HEK293 (cell line): ENCODE measurements around the gene PNPLA6.

Experiments used
- CTCF ChIA-PET: fragments of 350-600 bp; formaldehyde crosslinking; extraction: SDS; loops from one replicate; lab custom pipeline; 2021; ENCODE audit warnings: antibody characterized with exemption; lab: Yijun Ruan, JAX
- POLR2A ChIA-PET: fragments of 300-600 bp; formaldehyde crosslinking; extraction: SDS; loops from one replicate; lab custom pipeline; 2020; ENCODE audit warnings: antibody characterized with exemption, inconsistent platforms; lab: Yijun Ruan, JAX
- H3K27ac ChIP-seq: fragments of 200-500 bp; sonication (Bioruptor generic); 2 replicates; pipeline ENCODE4 v1.5.1; 2014; ENCODE audit warnings: low read depth, low read length, control low read depth, inconsistent platforms; ENCODE audit errors: extremely low read depth
- H3K36me3 ChIP-seq, 2 experiments: fragments of 200-500 bp in 1 of 2; sonication (Bioruptor generic) in 1 of 2; 1 replicate in 1 of 2; 2 replicates in 1 of 2; pipeline ENCODE4 v1.5.1; 2014 to 2017; ENCODE audit warnings: inconsistent platforms in 2 of 2, low read length in 2 of 2; ENCODE audit not compliant: control insufficient read depth in 2 of 2, insufficient read depth in 1 of 2
- H3K4me1 ChIP-seq: fragments of 200-500 bp; sonication (Bioruptor generic); 2 replicates; pipeline ENCODE4 v1.5.1; 2014; ENCODE audit warnings: mild to moderate bottlenecking, low read length, inconsistent platforms; ENCODE audit not compliant: control insufficient read depth, insufficient read depth
- H3K4me3 ChIP-seq: 2 replicates; pipeline ENCODE4 v1.5.1; 2011; ENCODE audit warnings: low read depth, mild to moderate bottlenecking, control low read depth, low read length, moderate library complexity
- H3K9me3 ChIP-seq: fragments of 200-500 bp; sonication (Bioruptor generic); 2 replicates; pipeline ENCODE4 v1.5.1; 2014; ENCODE audit warnings: low read depth, low read length, inconsistent platforms; ENCODE audit not compliant: control insufficient read depth, insufficient read depth
- FEZF1 ChIP-seq: fragments of 450-650 bp; formaldehyde crosslinking; IDR thresholded peaks from 2 replicates; pipeline ENCODE4 v1.5.1; 2016; ENCODE audit warnings: missing biosample characterization, missing genetic modification characterization
- GLI4 ChIP-seq: fragments of 450-650 bp; formaldehyde crosslinking; IDR thresholded peaks from 2 replicates; pipeline ENCODE4 v1.5.1; 2016; ENCODE audit warnings: missing biosample characterization, missing genetic modification characterization
- GLIS2 ChIP-seq: fragments of 450-650 bp; formaldehyde crosslinking; IDR thresholded peaks from 2 replicates; pipeline ENCODE4 v1.5.1; 2016; ENCODE audit warnings: missing biosample characterization, missing genetic modification characterization
- KLF17 ChIP-seq: fragments of 450-650 bp; formaldehyde crosslinking; IDR thresholded peaks from 2 replicates; pipeline ENCODE4 v1.5.1; 2016; ENCODE audit warnings: missing biosample characterization, missing genetic modification characterization
- KLF9 ChIP-seq: fragments of 450-650 bp; formaldehyde crosslinking; IDR thresholded peaks from 2 replicates; pipeline ENCODE4 v1.5.1; 2016; ENCODE audit warnings: missing biosample characterization, missing genetic modification characterization, low read depth
- OSR2 ChIP-seq: fragments of 450-650 bp; formaldehyde crosslinking; IDR thresholded peaks from 2 replicates; pipeline ENCODE4 v1.5.1; 2016; ENCODE audit warnings: missing biosample characterization, missing genetic modification characterization
- PBX3 ChIP-seq: sonication (generic); formaldehyde crosslinking; IDR thresholded peaks from 2 replicates; pipeline ENCODE4 v1.8.1; 2022; ENCODE audit warnings: mild to moderate bottlenecking, moderate library complexity, missing genetic modification reagents
- RBAK ChIP-seq: fragments of 450-650 bp; formaldehyde crosslinking; IDR thresholded peaks from 2 replicates; pipeline ENCODE4 v1.5.1; 2016; ENCODE audit warnings: missing biosample characterization, missing genetic modification characterization
- TRIM28 ChIP-seq: IDR thresholded peaks from 2 replicates; pipeline ENCODE4 v1.6.1; 2011; ENCODE audit warnings: low read length, control low read depth, borderline replicate concordance
- WT1 ChIP-seq: fragments of 450-650 bp; formaldehyde crosslinking; IDR thresholded peaks from 2 replicates; pipeline ENCODE4 v1.5.1; 2016; ENCODE audit warnings: missing biosample characterization, missing genetic modification characterization
- ZBTB17 ChIP-seq: fragments of 450-650 bp; formaldehyde crosslinking; IDR thresholded peaks from 2 replicates; pipeline ENCODE4 v1.5.1; 2016; ENCODE audit warnings: missing biosample characterization, missing genetic modification characterization
- ZBTB26 ChIP-seq: fragments of 450-650 bp; formaldehyde crosslinking; optimal IDR thresholded peaks from 2 replicates; pipeline ENCODE3; 2016; ENCODE audit warnings: missing biosample characterization, mild to moderate bottlenecking, missing genetic modification characterization
- ZFP37 ChIP-seq: fragments of 450-650 bp; formaldehyde crosslinking; IDR thresholded peaks from 2 replicates; pipeline ENCODE4 v1.5.1; 2016; ENCODE audit warnings: missing biosample characterization, missing genetic modification characterization
- ZNF112 ChIP-seq: fragments of 450-650 bp; formaldehyde crosslinking; IDR thresholded peaks from 2 replicates; pipeline ENCODE4 v1.5.0; 2017; ENCODE audit warnings: missing biosample characterization, missing genetic modification characterization
- ZNF132 ChIP-seq: fragments of 450-650 bp; formaldehyde crosslinking; IDR thresholded peaks from 2 replicates; pipeline ENCODE4 v1.5.1; 2017; ENCODE audit warnings: missing biosample characterization, missing genetic modification characterization, borderline replicate concordance
- ZNF19 ChIP-seq: fragments of 450-650 bp; formaldehyde crosslinking; IDR thresholded peaks from 2 replicates; pipeline ENCODE4; 2016; ENCODE audit warnings: missing biosample characterization, missing genetic modification characterization, low read depth
- ZNF221 ChIP-seq: fragments of 450-650 bp; formaldehyde crosslinking; IDR thresholded peaks from 2 replicates; pipeline ENCODE4 v1.5.1; 2017; ENCODE audit warnings: missing biosample characterization, missing genetic modification characterization, borderline replicate concordance
- ZNF26 ChIP-seq: fragments of 450-650 bp; formaldehyde crosslinking; IDR thresholded peaks from 2 replicates; pipeline ENCODE4 v1.5.1; 2016; ENCODE audit warnings: missing biosample characterization, missing genetic modification characterization
- ZNF48 ChIP-seq: fragments of 450-650 bp; formaldehyde crosslinking; IDR thresholded peaks from 2 replicates; pipeline ENCODE4 v1.5.1; 2016; ENCODE audit warnings: missing biosample characterization, missing genetic modification characterization
- ZNF521 ChIP-seq: fragments of 450-650 bp; formaldehyde crosslinking; IDR thresholded peaks from 2 replicates; pipeline ENCODE4 v1.5.1; 2017; ENCODE audit warnings: missing biosample characterization, mild to moderate bottlenecking, missing genetic modification characterization
- ZNF664 ChIP-seq: fragments of 450-650 bp; formaldehyde crosslinking; IDR thresholded peaks from 2 replicates; pipeline ENCODE4 v1.5.1; 2016; ENCODE audit warnings: missing biosample characterization, missing genetic modification characterization
- ZNF76 ChIP-seq: fragments of 450-650 bp; formaldehyde crosslinking; IDR thresholded peaks from 2 replicates; pipeline ENCODE4; 2016; ENCODE audit warnings: low read depth, missing biosample characterization, missing genetic modification characterization, borderline replicate concordance
- ZNF777 ChIP-seq: fragments of 450-650 bp; formaldehyde crosslinking; IDR thresholded peaks from 2 replicates; pipeline ENCODE4 v1.5.1; 2017; ENCODE audit warnings: missing biosample characterization, missing genetic modification characterization, borderline replicate concordance
- ZNF830 ChIP-seq: fragments of 450-650 bp; IDR thresholded peaks from 2 replicates; pipeline ENCODE4 v1.5.0; 2018; ENCODE audit warnings: missing biosample characterization, missing genetic modification characterization, low read depth, mild to moderate bottlenecking, moderate library complexity
- ZNF843 ChIP-seq: fragments of 450-650 bp; formaldehyde crosslinking; IDR thresholded peaks from 2 replicates; pipeline ENCODE4 v1.5.1; 2016; ENCODE audit warnings: missing biosample characterization, missing genetic modification characterization
- ZSCAN30 ChIP-seq: fragments of 450-650 bp; IDR thresholded peaks from 2 replicates; pipeline ENCODE4 v1.5.1; 2018; ENCODE audit warnings: missing biosample characterization, mild to moderate bottlenecking, missing genetic modification characterization, moderate library complexity
- TF ChIP-seq, protein P1 (sequence below): fragments of 450-650 bp; formaldehyde crosslinking; IDR thresholded peaks from 2 replicates; pipeline ENCODE4 v1.5.0; 2017; ENCODE audit warnings: missing biosample characterization, missing genetic modification characterization, borderline replicate concordance

Gene PNPLA6

GRCh38 chr19:7550987-7551761 lies 15.7 kb downstream of the PNPLA6 start (continued):
- no peak for TF ChIP-seq PBX3 (CRISPR knock-in tag)
- TF ChIP-seq KLF17 (tag by site-specific recombination), result no peak
- TF ChIP-seq ZFP37 (tag by site-specific recombination), result no peak
- no peak for TF ChIP-seq ZNF830 (tag by site-specific recombination)
- TF ChIP-seq TRIM28, result no peak
- no peak for TF ChIP-seq OSR2
- TF ChIP-seq ZNF843 (tag by site-specific recombination), result no peak
- TF ChIP-seq ZNF76 (tag by site-specific recombination), result peak; percentile 88
- no peak for TF ChIP-seq RBAK
- no peak for TF ChIP-seq FEZF1

- ChIA-PET POLR2A (interaction anchor here (0.7 to 1.0 kb wide), 2 partner anchors 41 to 65 kb away, joined by 4 to 5 read pairs; no protein-coding TSS in a partner anchor), CTCF (interaction anchor here (0.6 to 1.8 kb wide), 4 partner anchors 16 to 197 kb away, joined by 3 to 7 read pairs (median 4); no protein-coding TSS in a partner anchor)
- Histone ChIP-seq H3K36me3 (peaks cover 0 to 30% of the 10 kb centered on the region in 2 experiments; a peak in 2 of 3 replicates), H3K4me3 (no peak overlapping the region), H3K27ac (no peak overlapping the region), H3K9me3 (no peaks in the 10 kb centered on the region), H3K4me1 (no peaks in the 10 kb centered on the region)
- TF ChIP-seq ZNF777 (tag by site-specific recombination) (no peak), ZNF664 (tag by site-specific recombination) (no peak), ZNF26 (tag by site-specific recombination) (no peak), ZNF48 (no peak), ZNF830 (tag by site-specific recombination) (no peak), ZNF132 (tag by site-specific recombination) (no peak), ZNF221 (tag by site-specific recombination) (no peak), ZNF521 (no peak), TRIM28 (no peak), ZBTB26 (no peak)
These were observed 17.3 kb downstream of the PNPLA6 start for GRCh38 chr19:7552781-7553180.

GRCh38 chr19:7554565-7554964 lies 19.0 kb downstream of the PNPLA6 start:
- no peak overlapping the region for H3K27ac ChIP-seq
- no peaks in the 10 kb centered on the region for H3K9me3 ChIP-seq
- H3K4me3 ChIP-seq, result no peak overlapping the region
- H3K36me3 ChIP-seq, result peaks cover 0 to 42% of the 10 kb centered on the region in 2 experiments; a peak in 2 of 3 replicates
- POLR2A ChIA-PET, result no interaction called here
- H3K4me1 ChIP-seq, result no peaks in the 10 kb centered on the region
- CTCF ChIA-PET, result interaction anchor here (0.6 kb wide), 1 partner anchor 9 kb away, joined by 3 read pairs; no protein-coding TSS in a partner anchor
- TF ChIP-seq ZBTB17 (no peak), ZNF19 (no peak), ZSCAN30 (no peak), WT1 (no peak), ZNF112 (no peak), GLI4 (tag by site-specific recombination) (no peak), GLIS2 (no peak), KLF9 (no peak)
- TF ChIP-seq, protein P1, sequence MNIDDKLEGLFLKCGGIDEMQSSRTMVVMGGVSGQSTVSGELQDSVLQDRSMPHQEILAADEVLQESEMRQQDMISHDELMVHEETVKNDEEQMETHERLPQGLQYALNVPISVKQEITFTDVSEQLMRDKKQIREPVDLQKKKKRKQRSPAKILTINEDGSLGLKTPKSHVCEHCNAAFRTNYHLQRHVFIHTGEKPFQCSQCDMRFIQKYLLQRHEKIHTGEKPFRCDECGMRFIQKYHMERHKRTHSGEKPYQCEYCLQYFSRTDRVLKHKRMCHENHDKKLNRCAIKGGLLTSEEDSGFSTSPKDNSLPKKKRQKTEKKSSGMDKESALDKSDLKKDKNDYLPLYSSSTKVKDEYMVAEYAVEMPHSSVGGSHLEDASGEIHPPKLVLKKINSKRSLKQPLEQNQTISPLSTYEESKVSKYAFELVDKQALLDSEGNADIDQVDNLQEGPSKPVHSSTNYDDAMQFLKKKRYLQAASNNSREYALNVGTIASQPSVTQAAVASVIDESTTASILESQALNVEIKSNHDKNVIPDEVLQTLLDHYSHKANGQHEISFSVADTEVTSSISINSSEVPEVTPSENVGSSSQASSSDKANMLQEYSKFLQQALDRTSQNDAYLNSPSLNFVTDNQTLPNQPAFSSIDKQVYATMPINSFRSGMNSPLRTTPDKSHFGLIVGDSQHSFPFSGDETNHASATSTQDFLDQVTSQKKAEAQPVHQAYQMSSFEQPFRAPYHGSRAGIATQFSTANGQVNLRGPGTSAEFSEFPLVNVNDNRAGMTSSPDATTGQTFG (tag by site-specific recombination), result no peak
